ENCODE results near the gene OAS3. TPM values are rescaled to one million over a fixed set of nuclear protein-coding genes. Genes with fewer than 3 reads are reported as not detected.

OAS3 gene
- total and polyA plus RNA-seq, 10 of the 15 experiments (the other 5 are each of a cell fraction or from before 2014, with no cell fraction given): 5.1 to 107 (median 18.0) TPM

GRCh38 chr12:112941528-112942335 is 3.5 kb downstream of the OAS3 start:
- RAD21 ChIA-PET (ENCODE audit: unreplicated experiment): interaction anchor here (1.4 to 2.8 kb wide), 4 partner anchors 11 to 36 kb away, joined by 3 to 16 read pairs (median 8); partner anchors contain the start of genes OAS1 and OAS2

DNA sequence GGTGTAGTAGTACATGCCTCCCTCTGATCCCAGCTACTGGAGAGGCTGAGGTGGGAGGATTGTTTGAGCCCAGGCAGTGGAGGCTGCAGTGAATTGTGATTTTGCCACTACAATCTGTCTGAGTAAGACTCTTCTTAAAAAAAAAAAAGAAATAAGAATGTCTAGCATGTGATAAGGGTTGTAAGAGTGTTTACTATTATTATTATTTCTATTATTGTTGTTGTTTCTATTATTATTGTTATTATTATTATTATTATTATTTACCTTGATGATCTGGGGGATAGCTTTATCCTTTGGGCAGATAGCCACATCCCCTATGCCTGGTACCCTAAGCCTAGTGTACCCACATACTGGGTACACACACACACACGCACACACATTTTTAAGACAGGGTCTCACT is 4.3 kb downstream of the OAS3 start:
- CTCF ChIA-PET: interaction anchor here (0.6 to 3.7 kb wide), 3 partner anchors 9 to 50 kb away, joined by 3 to 11 read pairs (median 3); no protein-coding TSS in a partner anchor
- POLR2A ChIA-PET: interaction anchor here (0.5 to 5.0 kb wide), 6 partner anchors 12 to 281 kb away, joined by 3 to 20 read pairs (median 4); partner anchors contain the start of genes OAS1 and OAS2
- Histone ChIP-seq H3K27ac (ENCODE audit: control insufficient read depth, insufficient read depth) (no peak overlapping the region), H3K9ac (ENCODE audit: control insufficient read depth, insufficient read depth, low read length) (no peak overlapping the region), H3K27me3 (replicated peaks in 1 of 2; ENCODE audit: control insufficient read depth in 2 of 2, insufficient read depth in 2 of 2, low read length in 1 of 2) (no peaks in the 10 kb centered on the region), H3K4me1 (ENCODE audit: control insufficient read depth, insufficient read depth, low read length) (peaks cover 8% of the 10 kb centered on the region), H3K36me3 (ENCODE audit: control insufficient read depth in 2 of 2, insufficient read depth in 2 of 2, low read length in 1 of 2) (peaks cover 0 to 4% of the 10 kb centered on the region in 2 experiments; a peak in 3 of 4 replicates), H3K79me2 (ENCODE audit: control insufficient read depth, insufficient read depth, low read length) (peaks cover 26% of the 10 kb centered on the region), H3K9me3 (replicated peaks; ENCODE audit: control insufficient read depth, insufficient read depth, low read length) (no peaks in the 10 kb centered on the region), H4K20me1 (ENCODE audit: control insufficient read depth, insufficient read depth) (no peaks in the 10 kb centered on the region), H3K4me3 (no peak overlapping the region), H2AFZ (ENCODE audit: control insufficient read depth, low read depth, low read length) (no peak overlapping the region), H3K4me2 (ENCODE audit: control insufficient read depth, insufficient read depth) (0 out of 2 replicates have a peak overlapping the region, but pooled peaks have one; percentile 9)
- DNase-seq (ENCODE audit: low read depth, low spot score) (no peak), FAIRE-seq (no peak), ATAC-seq (no peak)
- RAD21 ChIA-PET (ENCODE audit: unreplicated experiment): no interaction called here
- in situ Hi-C loops (cut with MboI): no loop called here
- intact Hi-C loops (cut with micrococcal nuclease; ENCODE audit: unreplicated experiment): no loop called here
- SMC1A ChIA-PET (ENCODE audit: uncharacterized antibody, unreplicated experiment): interaction anchor here (0.7 to 4.5 kb wide), 3 partner anchors 18 to 41 kb away, joined by 3 to 36 read pairs (median 3); partner anchors contain the start of gene OAS1
- BruUV-seq (replicated peaks): no TSS peak
- WGBS (ENCODE audit: insufficient coverage, insufficient replicate concordance, low lambda C conversion rate, missing lambda C conversion rate): 100% methylated on average over 1 of the region's 1 CpG
- TF ChIP-seq DPF2 (IDR thresholded peaks at IDR 0.05) (no peak), BMI1 (IDR thresholded peaks at IDR 0.05; ENCODE audit: borderline replicate concordance) (no peak), STAT3 (IDR thresholded peaks at IDR 0.05; ENCODE audit: low read depth, low read length) (no peak), POU2F2 (IDR thresholded peaks at IDR 0.05; ENCODE audit: borderline replicate concordance, low read depth, low read length) (no peak), ATF7 (IDR thresholded peaks at IDR 0.05; ENCODE audit: low read depth) (no peak), LARP7 (IDR thresholded peaks at IDR 0.05) (no peak), TCF7 (IDR thresholded peaks at IDR 0.05; ENCODE audit: borderline replicate concordance) (no peak), ZSCAN29 (IDR thresholded peaks at IDR 0.05) (no peak), TBL1XR1 (IDR thresholded peaks at IDR 0.05; ENCODE audit: low read depth, low read length) (no peak)
- TF ChIP-seq, protein P1, sequence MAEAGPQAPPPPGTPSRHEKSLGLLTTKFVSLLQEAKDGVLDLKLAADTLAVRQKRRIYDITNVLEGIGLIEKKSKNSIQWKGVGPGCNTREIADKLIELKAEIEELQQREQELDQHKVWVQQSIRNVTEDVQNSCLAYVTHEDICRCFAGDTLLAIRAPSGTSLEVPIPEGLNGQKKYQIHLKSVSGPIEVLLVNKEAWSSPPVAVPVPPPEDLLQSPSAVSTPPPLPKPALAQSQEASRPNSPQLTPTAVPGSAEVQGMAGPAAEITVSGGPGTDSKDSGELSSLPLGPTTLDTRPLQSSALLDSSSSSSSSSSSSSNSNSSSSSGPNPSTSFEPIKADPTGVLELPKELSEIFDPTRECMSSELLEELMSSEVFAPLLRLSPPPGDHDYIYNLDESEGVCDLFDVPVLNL (IDR thresholded peaks at IDR 0.05; ENCODE audit: low read depth, low read length): no peak

More at GRCh38 chr12:112941528-112942335, 3.5 kb downstream of the OAS3 start:
- Histone ChIP-seq H3K79me2 (ENCODE audit: control insufficient read depth, insufficient read depth, low read length) (peaks cover 26% of the 10 kb centered on the region), H3K9ac (ENCODE audit: control insufficient read depth, insufficient read depth, low read length) (no peak overlapping the region), H3K9me3 (replicated peaks; ENCODE audit: control insufficient read depth, insufficient read depth, low read length) (no peaks in the 10 kb centered on the region), H3K4me2 (ENCODE audit: control insufficient read depth, insufficient read depth) (peak overlapping the region; percentile 13; the same call in 1 of the 2 replicates), H3K27ac (ENCODE audit: control insufficient read depth, insufficient read depth) (no peak overlapping the region), H3K27me3 (replicated peaks in 1 of 2; ENCODE audit: control insufficient read depth in 2 of 2, insufficient read depth in 2 of 2, low read length in 1 of 2) (no peaks in the 10 kb centered on the region), H3K4me1 (ENCODE audit: control insufficient read depth, insufficient read depth, low read length) (peaks cover 8% of the 10 kb centered on the region), H4K20me1 (ENCODE audit: control insufficient read depth, insufficient read depth) (no peaks in the 10 kb centered on the region), H2AFZ (ENCODE audit: control insufficient read depth, low read depth, low read length) (no peak overlapping the region), H3K4me3 (no peak overlapping the region), H3K36me3 (ENCODE audit: control insufficient read depth in 2 of 2, insufficient read depth in 2 of 2, low read length in 1 of 2) (peaks cover 0 to 4% of the 10 kb centered on the region in 2 experiments; a peak in 3 of 4 replicates)
- intact Hi-C loops (cut with micrococcal nuclease; ENCODE audit: unreplicated experiment) (no loop called here), in situ Hi-C loops (cut with MboI) (no loop called here)
- no peak for ATAC-seq
- no peak for DNase-seq (ENCODE audit: low read depth, low spot score)
- no peak for FAIRE-seq
- 94% methylated on average over 16 of the region's 16 CpGs for WGBS (ENCODE audit: insufficient coverage, insufficient replicate concordance, low lambda C conversion rate, missing lambda C conversion rate)
- BruUV-seq (replicated peaks): no TSS peak
- CTCF ChIA-PET: interaction anchor here (1.0 to 3.7 kb wide), 5 partner anchors 10 to 40 kb away, joined by 4 to 16 read pairs (median 7); partner anchors contain the start of gene OAS2
- POLR2A ChIA-PET: interaction anchor here (0.8 to 5.0 kb wide), 2 partner anchors 34 to 37 kb away, joined by 3 to 20 read pairs; partner anchors contain the start of gene OAS2
- SMC1A ChIA-PET (ENCODE audit: uncharacterized antibody, unreplicated experiment): interaction anchor here (1.6 to 4.5 kb wide), 3 partner anchors 10 to 34 kb away, joined by 3 to 36 read pairs (median 7); partner anchors contain the start of gene OAS1
- no peak for TF ChIP-seq RFX5 (IDR thresholded peaks at IDR 0.05; ENCODE audit: low read depth, low read length)
- TF ChIP-seq NR2C2 (IDR thresholded peaks at IDR 0.05; ENCODE audit: borderline replicate concordance, control insufficient read depth, insufficient read length, low read depth): no peak
